SK-MEL-5 (cell line): Measurements from ENCODE around the gene ZNRD2. TPM values are rescaled to one million over a fixed set of nuclear protein-coding genes. Genes with fewer than 3 reads are reported as not detected.
A peak's percentile ranks its signal among the peaks of the same experiment; 100 is the strongest.

Source experiments
- DNase-seq: peaks from one replicate; pipeline ENCODE4 v3.0.0-alpha.2; 2016; ENCODE audit warnings: low read depth, low spot score
- in situ Hi-C: cut with HindIII; loops from 2 replicates; pipeline ENCODE4 v1.10.0; 2016; ENCODE audit warnings: low sequenced_read_pairs, high pct_unique_total_duplicates, low pct_unique_long_range_greater_than_20kb
- total RNA-seq: library from RNA; depleted of rRNA; stranded (reverse); fragments of >200 nt; shearing (Covaris generic); gene quantifications from 2 replicates; pipeline ENCODE4 v1.2.3, GENCODE V29; 2014

Gene ZNRD2
- total RNA-seq, 1 experiment from 2014 or later, result 26.5 TPM

DNA sequence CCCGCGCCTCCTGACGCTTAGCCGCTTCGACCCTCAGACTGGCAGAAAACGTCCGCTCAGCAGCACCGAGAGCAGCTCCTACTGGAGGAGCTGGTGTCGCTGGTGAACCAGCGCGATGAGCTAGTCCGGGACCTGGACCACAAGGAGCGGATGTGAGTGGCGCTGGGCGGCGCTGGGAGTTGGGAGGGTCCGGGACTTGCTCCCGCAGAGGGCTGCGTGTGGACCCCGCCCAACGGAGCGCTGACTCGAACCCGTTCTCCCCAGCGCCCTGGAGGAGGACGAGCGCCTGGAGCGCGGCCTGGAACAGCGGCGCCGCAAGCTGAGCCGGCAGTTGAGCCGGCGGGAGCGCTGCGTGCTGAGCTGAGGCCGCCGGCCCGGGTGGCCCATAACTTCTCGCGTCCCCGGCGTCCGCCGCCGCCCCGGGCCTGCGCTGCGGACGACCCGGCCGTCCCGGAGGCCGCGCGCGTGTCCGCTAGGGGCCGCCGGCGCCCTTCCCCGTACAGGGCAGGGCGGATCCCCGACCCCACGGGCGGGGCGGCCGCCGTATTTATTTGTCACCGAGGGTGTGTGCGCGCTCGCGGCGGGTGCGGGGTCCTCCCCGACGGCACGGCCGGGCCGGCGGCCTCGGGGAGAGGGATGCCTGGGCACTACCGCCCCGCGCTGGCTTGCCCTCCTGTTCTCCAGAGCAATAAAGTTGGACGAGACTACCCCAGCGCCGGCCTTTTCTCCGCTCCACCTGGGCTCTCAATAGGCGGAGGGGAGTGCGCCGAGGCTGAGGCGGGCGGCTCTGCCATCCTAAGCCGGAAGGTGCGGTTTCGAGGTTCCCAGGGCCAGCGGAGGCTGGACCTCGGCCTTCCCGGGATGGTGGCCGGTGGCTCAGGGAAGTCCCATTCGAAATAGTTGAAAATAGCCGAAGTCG, 21.9 kb downstream of the ZNRD2 start:
- DNase-seq, result no peak
- in situ Hi-C loops, result no loop called here

DNA sequence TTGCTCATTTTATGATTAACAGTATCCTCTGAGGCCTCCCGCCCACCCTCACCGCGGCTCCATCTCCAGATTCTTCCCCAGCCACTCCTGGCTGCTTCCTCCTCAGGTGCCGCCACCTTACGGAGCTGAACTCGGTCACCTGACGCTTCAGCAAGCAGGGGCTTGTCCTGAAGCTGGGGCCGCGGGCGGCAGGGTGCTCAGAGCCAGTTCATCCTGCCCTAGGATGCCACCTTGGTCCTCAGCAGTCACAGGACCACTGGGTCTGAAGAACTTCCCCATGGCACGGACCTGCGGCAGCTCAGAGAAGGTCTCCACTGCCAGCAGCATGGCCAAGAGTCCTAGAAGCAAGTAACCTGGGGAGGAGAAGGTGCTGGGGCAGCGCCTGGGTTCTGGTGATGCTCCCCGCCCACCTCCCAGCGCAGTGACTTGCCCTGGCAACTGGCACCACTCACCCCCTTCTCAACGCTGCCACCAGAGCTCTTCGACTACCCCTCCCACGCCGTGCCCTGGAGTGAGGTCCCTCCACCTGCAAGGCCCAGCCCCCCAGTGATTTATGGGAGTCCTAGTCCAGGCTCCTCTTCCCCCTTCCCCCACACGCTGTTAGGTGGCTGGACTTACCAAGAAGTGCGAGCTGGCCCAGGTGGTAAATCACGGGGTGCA, 22.7 kb downstream of the ZNRD2 start:
- in situ Hi-C loops, result no loop called here

DNA sequence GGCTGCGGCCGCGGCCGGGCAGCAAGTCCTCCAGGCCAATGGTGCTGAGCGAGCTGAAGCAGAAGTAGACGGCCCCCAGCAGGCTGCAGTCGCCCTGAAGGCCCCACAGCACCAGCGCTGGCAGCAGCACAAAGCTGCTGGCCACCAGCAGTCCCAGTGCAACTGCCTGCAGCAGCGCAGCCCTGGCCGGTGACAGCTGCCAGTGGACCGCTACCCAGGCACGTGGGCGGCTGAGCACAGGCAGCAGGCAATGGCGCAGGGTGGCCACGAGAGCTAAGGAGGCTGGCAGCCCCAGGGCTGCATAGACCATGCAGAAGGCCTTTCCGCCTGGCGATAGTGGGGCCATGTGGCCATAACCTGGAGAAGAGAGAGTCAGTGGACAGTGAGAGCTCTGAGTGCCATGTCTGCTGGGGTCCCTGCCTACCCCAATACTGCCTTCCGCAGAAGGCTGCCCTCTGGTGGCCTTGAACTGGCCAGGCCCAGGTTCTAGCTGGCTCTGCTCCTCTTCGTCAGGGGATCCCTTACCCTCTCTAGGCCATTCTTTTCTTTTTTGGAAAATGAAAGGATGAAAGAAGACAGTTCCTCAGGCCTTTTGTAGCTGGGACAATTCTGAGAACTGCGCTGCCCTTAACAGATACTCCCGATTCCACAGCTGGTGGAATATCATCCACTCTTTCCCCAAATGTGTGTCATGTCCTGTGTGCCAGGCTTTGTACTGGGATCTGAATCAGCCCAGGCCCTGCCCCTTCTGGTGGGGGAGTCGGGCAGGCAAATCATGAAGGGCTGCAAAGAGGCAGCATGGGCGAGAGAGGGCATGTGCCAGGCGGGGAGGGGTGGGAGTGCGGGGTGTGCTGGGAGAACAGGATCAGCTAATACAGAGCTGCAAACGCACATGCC, 23.5 kb downstream of the ZNRD2 start:
- peak; percentile 39 for DNase-seq
- in situ Hi-C loops, result no loop called here

More for the DNA sequence above, 22.7 kb downstream of the ZNRD2 start:
- no peak for DNase-seq

DNA sequence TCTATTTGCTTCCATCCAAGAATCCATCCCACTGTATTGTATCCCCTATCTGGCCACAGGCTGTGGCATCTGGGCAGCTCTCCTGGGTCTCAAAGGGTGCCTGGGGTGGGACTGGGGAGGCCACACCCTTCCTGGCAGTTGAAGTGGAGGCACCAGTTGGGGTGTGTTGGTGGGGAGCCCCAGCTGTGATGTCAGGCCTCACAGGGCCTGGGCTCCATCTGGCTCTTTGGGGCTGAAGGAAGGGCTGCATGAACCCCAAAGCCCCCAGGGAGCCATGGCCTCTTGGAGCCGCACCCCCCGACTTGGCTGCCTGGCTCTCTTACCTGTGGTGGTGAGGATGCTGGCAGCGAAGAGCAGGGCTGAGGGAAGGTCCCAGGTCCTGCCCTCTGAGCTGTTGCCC, 24.9 kb downstream of the ZNRD2 start:
- no peak for DNase-seq
- in situ Hi-C loops, result no loop called here

DNA sequence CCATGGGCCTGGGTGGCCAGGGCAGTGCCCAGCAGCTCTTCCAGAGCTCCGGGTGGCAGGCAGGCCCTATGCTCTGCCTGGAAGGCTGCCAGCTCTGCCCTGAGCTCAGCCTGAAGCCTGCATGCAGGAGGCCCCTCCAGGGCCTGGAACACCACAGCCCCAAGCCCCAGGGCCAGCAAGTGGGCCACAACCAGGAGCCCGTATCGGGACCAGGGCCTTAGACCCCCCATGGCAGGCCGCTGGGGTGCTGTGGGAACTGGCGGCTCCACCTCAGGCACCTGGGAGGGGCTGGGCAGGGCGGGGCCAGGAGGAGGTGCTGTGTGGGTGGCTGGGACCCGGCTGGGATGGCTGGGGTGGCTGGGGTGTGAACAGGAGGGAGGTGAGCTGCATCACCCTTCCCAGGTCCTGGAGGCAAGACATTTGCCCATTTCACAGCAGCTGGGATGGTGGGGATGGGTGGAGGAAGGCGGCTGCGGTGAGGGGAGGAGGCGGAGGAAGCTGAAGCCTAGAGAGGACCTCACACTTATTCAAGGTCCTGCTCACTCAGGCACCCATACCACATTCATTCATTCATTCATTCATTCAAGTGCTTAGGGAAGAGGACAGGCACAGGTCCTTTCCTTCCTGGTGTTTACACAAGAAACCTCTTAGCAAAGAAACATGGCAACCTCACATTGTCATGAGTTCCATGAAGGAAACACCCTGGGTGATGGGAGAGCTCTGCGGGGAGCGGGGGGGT, 25.4 kb downstream of the ZNRD2 start, which contains the start of gene KCNK7:
KCNK7 (minus strand) TSS at position 258 of the 739 bp plus-strand sequence; CDS start at position 230, 28 bp downstream.
- no peak for DNase-seq
- in situ Hi-C loops, result no loop called here

DNA sequence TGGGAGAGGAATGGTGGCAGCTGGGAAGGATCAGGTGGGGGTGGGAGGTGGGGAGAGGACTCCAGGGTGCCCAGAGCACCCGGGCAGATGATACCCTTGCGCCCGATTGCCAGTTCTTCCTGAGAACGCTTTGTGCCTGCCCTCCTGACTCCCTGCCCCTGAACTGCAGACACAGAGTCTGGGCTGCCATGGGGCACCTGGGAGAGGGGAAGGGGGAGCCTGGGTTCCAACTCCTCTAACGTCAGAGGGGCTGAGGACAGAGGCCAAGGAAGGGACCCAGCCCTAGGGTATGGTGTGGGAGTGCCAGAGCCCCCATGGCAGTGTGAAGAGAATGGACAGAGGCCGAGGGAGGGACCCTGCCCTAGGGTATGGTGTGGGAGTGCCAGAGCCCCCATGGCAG, 26.2 kb downstream of the ZNRD2 start:
- in situ Hi-C loops, result no loop called here
- DNase-seq, result no peak

DNA sequence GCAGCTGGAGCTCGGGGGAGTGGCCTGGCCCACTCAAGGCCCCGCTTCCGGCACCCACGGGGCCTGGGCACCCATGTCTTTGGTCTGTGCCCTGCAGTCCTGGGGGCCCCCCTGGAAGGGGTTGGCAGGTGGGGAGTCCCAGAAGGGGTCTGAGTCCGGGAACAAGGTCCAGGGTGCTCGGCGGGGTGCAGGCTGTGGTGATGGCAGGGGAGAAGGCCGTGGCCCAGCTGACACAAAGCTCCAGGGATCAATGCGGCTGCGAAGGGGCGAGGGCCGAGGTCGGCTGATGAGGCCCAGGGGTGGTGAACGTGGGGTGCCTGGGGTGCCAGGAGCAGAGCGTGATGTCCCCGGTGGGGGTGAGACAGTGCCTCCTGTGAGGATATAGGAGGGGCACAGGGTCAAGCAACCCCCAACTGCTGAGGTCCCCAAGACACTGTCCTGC, 28.0 kb downstream of the ZNRD2 start:
- in situ Hi-C loops, result no loop called here
- no peak for DNase-seq

DNA sequence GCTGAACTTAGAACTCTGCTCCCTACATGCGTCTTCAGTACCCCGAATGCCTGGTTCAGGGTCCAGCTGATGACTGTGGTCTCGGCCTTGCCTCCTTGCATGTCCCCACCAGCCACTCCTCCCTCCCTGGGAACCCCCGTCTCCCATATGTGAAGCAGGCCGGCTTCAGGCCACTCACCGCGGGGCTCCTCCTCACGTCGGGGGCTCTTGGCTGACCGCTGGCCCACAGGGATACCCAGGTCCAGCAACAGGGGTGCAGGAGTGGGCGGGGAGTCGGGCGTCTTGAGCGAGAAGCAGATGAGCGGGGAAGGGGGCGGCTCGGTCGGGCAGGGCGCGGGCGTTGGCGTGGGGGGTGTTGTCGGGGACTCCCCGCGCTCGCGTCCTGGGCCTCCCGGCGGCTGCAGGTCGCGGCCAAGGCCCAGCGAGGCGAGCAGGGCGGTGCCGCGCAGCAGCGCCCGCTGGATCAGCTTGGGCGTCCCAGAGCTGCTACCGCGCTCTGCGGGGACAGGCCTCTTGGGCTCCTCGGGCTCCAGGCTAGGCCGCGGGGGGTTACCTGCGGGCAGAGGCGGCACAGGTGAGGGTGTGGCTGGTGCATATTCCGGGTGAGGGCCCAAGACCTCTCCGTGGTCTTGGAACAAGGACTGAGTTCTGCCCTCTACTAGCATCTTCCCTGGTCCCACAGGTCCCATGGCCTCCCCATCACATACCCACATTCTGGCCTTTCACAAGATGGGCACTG, 29.1 kb downstream of the ZNRD2 start:
- no peak for DNase-seq
- in situ Hi-C loops, result no loop called here

DNA sequence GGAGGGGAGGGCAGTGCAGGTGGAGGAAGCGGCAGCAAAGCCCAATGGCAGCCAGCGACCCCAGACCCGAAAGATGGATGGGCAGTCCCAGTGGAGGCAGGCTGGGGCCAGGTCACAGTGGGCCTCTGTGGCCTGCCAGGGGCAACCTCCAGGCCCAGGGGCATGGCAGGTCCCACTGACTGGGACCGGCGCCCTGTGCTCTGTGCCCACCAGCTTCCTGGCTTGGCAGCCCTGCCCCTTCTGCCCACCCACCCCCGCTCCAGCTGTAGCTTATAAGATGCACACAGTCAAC, 29.6 kb downstream of the ZNRD2 start:
- in situ Hi-C loops, result no loop called here
- no peak for DNase-seq

DNA sequence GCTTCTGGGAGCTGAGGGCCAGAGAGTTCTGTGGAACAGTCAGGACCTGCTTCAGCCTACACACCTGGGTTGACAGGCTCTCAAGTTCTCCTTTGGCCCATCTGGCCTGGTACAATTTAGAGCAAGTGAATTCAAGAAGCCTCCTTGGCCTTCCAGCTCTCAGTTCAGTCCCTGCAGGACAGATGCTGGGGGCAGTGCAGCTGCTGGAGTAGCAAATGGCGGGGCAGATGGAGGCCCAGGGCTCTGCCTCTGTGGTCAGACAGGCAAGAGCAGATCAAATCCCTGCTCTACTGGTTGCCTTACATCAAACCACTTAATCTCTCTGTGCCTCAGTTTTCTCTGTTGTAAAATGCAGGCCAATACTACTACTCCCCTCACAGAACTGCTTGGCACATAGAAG, 34.0 kb downstream of the ZNRD2 start:
- no peak for DNase-seq
- in situ Hi-C loops, result no loop called here

DNA sequence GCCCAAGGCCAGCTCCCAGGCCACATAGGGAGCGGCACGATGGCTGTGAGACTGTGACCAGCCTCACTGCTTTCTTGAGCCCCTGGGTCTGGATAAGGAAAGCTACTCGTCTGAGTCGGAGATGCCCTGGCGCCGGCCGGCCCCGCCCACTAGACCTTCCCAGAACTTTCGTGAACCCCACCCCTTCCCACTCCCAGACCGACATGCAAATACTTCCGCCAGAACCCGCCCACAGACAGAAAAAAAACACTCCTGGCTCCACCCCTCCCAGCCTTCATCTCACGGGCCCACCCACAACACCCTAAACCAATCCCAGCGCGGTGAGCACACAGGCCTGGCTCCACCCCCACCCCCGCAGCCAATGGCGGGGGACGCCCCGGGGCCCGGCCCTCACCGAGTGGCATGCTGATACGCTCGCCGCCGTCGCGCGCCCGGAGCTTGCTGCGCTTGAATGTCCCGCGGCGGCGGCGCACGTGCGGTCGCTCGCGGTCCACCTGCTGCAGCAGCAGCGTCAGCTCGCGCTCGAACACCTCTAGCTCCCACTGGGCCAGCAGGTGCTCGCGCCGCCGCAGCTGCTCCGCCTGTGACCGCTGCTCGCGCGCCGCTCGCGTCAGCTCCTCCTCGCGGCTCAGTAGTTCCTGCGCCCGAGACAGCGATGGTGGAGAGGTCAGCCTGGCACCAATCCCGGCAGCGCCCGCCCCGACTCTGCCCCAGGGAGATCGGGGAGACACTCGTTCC, 36.8 kb downstream of the ZNRD2 start:
- DNase-seq, result peak; percentile 38
- in situ Hi-C loops, result no loop called here

DNA sequence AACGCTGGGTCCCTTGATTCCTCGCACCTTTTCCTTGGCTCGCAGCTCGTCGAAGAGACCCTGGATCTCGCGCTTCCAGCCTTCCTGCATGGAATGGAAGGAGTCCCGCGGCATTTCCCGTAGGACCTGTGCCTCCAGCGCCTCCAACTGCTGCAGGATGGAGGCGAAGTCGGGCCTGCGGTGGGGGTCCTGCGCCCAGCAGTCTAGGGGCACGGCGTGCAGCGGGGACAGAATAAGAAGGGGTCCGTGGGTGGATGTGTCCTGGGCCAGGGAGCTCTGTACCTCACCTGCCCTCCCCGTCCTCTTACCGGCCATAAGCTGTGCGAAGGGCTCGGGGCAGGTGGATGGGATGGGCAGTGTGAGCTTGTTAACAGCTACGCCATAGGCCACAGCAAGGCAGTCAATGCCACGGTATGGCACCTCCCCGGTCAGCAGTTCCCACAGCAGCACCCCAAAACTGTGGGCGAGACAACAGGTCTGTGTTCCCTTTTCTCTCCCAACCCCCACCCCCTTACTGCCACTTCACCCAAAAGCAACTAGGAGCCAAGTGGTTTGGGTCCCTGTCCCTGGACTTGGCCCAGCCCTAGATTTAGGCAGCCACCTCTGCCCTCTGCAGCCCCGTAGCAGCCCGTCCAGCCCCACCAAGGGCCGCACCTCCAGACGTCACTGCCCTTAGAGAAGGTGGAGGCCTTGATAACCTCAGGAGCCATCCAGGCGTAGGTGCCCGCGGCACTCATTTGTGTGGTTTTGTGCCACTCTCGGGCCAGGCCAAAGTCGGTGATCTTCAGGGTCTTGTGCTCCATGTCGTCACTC, 37.5 kb downstream of the ZNRD2 start:
- in situ Hi-C loops, result no loop called here
- DNase-seq, result no peak

DNA sequence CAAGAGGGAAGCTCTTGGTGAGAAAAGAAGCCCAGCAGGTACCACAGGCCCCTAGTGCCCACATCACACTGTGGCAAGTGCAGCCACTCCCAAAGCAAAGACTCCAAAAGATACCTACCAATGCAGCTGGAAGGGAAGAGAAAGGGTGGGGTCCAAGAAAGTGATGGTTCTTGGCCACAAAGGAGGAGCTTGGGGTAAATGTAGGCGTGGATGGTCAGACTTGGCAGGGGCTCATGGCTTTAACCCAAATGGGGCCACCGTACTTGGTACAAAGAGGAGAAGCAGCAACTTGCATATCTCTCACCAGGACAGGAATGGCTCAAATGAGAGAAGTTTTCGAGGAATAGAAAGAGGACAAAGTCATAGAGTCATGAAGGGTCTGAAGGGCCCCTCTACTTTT, 39.0 kb downstream of the ZNRD2 start:
- DNase-seq, result no peak
- in situ Hi-C loops, result no loop called here

DNA sequence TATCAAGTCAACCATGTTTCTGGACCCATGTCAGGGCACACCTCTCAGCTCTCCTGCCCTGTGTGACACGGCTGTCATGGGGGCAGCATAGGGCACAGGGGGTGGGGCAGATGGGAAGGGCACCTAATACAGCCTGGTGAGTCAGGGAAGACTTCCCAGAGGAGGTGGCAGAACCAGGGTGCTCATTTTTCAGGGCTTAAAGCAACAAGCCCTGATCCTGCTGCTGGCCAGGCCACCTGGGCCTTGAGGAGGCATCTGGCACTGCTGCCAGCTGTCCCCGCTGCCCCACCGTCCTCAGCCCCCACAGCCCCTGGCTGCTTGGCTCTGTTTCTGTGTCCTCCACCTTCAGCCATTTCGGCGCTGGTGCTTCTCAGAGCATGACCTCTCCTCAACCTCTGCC, 39.4 kb downstream of the ZNRD2 start:
- DNase-seq, result no peak
- in situ Hi-C loops, result no loop called here

DNA sequence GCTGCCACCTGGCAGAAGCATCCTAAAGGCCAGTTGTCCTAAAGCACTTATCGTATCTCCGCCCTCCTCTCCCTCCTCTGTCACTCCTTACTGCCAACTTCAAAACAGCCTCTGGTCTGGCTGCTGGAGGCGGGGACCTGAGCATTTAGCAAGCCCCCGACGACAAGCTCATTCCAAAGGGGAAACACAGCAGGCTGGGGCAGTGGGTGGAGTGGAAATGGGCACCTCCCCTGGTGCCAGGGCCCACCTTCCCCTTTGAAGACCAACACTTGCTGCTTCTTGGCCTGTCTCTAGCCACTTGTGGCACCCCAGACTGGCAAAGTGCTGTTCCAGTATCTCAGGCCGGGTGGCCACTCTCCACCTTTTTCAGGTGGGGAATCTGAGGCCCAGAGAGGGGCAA, 40.1 kb downstream of the ZNRD2 start:
- in situ Hi-C loops, result no loop called here
- DNase-seq, result no peak
